HG03175 (cell line): ENCODE data around the gene CARMIL1.
"Not testable (repeated sequence)": the region's sequence is repeated elsewhere in the genome, so short reads cannot be mapped to it uniquely, and the experiment has no call there.

Experiments
- ATAC-seq: cut with Tn5 transposase; IDR thresholded peaks from one replicate; pipeline ENCODE4 v1.9.1; 2021; ENCODE audit warnings: mild to moderate bottlenecking, moderate library complexity; ENCODE audit not compliant: unreplicated experiment

CARMIL1 gene

DNA sequence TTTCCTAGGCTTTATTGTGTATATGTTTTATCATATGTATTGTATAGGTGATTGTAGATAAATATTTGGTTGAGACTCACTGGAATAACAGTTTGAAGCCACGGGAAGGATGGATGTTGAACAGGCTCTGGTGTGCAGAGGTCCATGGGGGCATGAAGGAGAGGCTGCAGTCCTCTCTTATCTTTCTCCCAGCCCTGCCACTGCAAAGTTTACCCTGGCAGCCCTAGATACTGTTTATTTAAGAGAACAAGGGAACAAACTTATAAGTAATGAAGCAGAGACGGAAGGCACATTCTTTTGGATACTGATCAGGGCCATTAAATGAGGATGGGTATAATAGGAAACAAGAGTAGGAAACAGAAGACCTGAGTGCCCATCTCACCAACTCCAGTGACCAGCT lies 269.3 kb downstream of the CARMIL1 start:
- no peak for ATAC-seq

GRCh38 chr6:25550631-25551030 lies 271.5 kb downstream of the CARMIL1 start:
- no peak for ATAC-seq

DNA sequence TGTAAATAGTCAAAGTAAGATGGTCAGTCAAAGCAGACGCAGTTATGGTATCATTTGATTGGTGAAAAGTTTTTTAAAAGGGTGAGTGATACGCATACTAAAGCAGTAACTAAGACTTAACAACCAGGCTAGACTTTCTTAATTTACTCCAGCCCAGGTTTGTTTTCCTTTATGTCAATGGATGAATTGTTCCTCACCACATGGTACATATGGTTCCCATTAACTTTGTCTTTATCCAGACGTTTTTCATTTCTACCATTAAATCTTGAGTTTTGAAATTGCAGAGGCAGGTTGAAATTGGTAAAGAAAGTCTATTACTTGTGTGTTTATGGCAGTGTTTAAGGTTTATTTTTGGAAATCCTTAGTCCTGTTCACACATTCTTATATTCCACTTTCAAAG lies 274.3 kb downstream of the CARMIL1 start:
- no peak for ATAC-seq

- no peak for ATAC-seq
Measured at GRCh38 chr6:25555188-25555587, 276.0 kb downstream of the CARMIL1 start.

- ATAC-seq: no peak
Measured at GRCh38 chr6:25556516-25556915, 277.3 kb downstream of the CARMIL1 start.

- ATAC-seq: no peak
Measured at GRCh38 chr6:25558155-25558817, 279.1 kb downstream of the CARMIL1 start.

- ATAC-seq: no peak
Measured at GRCh38 chr6:25560865-25561264, 281.7 kb downstream of the CARMIL1 start.

DNA sequence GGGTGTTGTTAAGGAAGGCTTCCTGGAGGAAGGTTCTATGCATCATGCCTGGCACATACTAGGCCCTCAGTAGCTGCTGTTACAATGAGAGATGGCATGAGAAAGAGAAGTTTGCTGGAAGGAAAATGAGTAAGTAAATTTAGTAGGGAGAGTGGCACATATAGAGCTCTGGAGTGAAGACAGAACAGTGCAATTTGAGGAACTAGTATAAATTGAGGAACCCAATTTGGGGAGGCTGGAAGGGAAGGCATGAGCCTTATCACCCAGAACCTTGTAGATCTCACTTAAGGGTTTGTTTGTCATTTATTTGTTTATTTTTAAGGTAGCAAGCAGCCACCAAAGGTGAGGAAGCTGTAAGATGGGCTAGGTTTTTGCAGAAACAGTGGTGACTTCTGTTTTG lies 285.8 kb downstream of the CARMIL1 start:
- ATAC-seq: no peak

DNA sequence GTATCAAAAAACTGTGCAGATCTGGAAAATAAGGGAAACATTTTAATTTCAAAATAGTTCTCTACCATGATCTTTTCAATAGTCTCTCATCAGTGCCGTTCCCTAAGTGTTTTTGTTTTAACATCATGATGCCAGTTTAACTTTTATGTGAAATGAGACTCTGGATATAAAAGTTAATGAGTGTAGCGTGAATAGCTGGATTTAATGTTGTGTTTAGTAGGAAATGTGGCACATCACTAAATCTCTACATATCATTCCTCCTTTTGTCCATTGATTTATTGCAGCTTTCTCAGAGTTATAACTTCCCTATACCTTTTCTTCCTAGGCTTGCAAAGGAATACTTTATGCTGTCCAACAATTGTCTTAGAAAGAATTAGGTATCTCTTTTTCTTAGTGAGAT lies 291.4 kb downstream of the CARMIL1 start:
- no peak for ATAC-seq

DNA sequence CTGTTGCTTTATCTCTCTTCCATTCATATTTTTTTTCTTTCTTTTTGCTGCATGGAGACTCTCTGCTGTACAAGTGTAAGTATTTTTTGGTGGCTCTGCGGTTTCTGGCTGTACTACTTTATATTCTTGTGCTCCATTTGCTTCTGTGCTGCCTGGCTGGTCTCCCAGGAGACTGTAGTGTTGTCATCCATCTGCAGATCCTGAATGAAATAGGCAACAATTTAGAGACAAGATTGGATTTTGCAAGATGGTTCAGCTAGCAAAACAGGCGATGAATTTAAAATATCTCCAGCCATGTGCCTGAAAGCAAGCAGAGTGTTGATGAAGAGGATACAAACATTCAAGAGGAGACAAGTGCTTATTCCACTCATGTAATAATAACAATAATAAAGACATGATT lies 297.7 kb downstream of the CARMIL1 start:
- ATAC-seq: no peak

- no peak for ATAC-seq
Measured at GRCh38 chr6:25578538-25578937, 299.4 kb downstream of the CARMIL1 start.

DNA sequence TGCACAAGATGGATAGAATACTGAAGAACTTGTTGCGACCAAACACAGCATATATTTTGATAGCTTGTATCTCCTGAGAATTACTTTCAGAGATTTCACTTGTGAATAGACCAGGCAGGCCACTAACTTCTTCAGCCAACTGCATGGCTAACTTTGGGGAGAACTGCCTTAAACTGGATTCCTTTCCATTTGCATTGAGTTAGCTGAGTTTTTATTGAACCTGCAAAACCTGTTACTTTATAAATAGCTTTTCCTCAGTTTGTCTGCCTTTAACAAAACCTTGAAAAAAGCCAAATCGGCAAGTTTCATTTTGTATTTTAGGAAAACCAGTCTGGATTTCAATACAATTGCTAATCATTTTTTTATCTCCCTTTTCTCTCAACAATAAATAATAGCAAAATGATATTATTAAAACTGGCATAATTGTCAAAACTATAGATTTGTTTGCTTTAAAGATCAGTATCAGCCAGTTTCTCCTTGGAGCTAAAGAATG lies 300.3 kb downstream of the CARMIL1 start:
- no peak for ATAC-seq

DNA sequence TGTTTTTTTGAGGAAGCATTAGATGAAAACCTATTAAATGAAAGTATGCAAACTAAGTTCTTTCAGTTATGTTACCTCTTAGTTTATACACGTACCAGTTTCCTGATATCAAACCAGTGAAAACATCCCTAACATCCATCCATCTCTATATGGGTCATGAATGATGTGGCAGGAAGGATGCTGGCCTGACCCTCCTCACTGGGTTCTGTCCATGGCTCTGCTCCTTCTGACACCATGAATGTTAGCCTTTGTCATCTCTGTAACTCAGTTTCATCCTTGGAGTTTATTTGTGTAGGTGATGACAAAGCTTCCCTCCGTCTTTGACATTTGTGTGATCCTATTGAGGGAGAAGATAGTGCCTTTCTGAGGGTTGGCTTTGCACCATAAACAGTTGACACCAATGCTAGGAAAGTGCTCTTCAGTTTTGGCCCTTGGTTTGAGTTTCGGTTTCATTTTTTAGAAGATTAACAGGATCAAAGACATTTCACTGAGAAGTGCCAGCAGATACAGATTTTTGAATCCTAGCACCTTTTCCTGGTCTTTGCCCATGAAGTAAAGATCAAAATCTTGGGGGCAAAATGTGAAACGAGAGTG lies 300.8 kb downstream of the CARMIL1 start:
- ATAC-seq: no peak

DNA sequence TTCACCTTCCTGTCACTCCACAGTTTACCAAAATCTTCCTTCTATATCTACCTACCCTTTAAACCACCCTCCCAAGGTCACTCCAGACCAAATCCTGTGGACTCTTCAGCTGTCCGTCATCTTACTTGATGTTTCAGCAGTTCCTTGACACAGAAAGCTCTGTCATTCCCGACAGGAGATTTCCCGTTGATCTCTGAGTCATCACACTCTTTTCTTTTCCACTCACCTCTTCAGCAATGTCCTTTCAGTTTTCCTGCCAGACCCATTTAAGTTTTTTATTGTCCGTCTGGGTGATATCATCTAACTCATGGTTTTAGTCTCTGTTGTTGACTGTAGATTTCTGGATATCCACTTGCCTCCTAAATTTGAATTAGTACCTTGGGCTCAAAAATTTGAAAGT lies 302.9 kb downstream of the CARMIL1 start:
- no peak for ATAC-seq

- no peak for ATAC-seq
Measured at GRCh38 chr6:25583099-25583498, 303.9 kb downstream of the CARMIL1 start.

GRCh38 chr6:25583906-25584305 lies 304.7 kb downstream of the CARMIL1 start:
- no peak for ATAC-seq

DNA sequence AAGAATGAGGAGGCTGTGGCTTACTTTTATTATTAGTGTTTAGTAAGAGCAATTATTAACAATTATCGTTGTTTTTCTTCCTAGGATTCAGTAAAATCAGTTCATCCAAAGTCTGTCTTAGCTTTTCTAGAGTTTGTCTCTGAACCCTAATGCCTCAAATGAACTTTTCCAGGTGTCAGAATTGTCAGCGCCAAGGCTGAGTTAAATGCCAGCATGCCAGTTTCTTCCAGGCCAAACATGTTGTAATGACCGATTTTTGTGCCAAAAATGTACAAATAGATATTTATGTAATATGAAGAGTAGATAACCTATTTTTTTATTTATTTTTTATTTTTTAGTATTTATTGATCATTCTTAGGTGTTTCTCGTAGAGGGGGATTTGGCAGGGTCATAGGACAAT lies 306.1 kb downstream of the CARMIL1 start:
- ATAC-seq: no peak

DNA sequence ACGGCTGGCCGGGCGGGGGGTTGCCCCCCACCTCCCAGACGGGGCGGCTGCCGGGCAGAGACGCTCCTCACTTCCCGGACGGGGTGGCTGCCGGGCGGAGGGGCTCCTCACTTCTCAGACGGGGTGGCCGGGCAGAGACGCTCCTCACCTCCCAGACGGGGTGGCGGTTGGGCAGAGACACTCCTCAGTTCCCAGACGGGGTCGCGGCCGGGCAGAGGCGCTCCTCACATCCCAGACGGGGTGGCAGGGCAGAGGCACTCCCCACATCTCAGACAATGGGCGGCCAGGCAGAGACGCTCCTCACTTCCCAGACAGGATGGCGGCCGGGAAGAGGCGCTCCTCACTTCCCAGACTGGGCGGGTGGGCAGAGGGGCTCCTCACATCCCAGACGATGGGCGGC lies 306.9 kb downstream of the CARMIL1 start:
- ATAC-seq: not testable (repeated sequence)

- no peak for ATAC-seq
Measured at GRCh38 chr6:25586927-25587326, 307.8 kb downstream of the CARMIL1 start.

DNA sequence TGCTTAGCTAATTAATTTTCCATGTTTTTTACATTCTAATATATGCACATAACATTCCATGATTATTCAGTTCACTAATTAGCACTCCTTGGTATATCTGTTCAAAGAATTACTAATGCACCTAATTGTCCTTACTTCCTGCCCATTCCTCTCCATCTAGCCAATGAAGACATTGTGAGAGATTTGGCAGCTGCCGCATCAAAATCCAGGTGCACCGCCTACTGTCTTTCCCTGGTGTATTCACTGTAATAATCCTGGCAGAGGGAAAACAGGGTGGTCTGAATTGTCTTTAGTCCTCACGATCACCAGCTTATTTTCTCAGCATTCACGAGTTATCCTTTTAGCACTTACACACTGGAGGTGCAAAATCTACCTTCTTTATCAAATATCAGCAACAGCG lies 311.8 kb downstream of the CARMIL1 start:
- ATAC-seq: no peak

- ATAC-seq: no peak
Measured at GRCh38 chr6:25596928-25597818, 318.0 kb downstream of the CARMIL1 start.
